ENCODE results near the gene HOXA3.
A peak's percentile ranks its signal among the peaks of the same experiment; 100 is the strongest.

Gene HOXA3

DNA sequence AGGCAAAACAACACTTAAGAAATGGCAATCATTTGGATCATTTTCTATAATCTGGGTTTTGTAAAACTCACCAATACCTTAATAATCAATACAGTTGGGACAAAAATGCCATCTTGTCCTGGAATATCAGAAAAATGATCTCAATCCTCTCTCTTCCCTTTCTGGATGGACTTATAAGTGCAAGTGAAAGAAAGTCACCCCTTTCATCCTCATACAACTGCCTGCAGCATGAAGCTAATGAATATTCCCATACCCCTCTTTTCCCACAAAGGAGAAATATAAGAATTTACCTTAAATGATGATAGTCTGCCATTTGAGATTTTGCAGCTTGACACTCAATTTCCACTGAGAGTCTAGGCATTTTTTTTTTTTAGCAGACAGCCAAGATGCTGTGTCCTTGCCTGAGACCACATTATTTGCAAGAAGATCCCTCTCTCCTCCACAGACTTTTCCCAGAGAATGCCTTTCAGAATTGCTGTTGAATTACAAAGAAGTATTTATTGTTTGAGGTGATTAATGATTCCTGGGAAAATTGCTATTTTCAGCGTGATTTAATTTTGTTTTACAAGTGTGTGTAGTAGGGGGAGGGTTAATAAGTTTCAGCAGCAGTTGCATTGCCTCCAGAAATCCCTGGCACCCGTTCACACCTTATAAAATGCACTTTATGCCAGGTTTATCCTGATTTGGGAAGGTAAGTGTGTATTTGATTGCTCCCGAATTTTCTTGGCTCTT, 25.6 kb downstream of the HOXA3 start:
- no peak for DNase-seq

DNA sequence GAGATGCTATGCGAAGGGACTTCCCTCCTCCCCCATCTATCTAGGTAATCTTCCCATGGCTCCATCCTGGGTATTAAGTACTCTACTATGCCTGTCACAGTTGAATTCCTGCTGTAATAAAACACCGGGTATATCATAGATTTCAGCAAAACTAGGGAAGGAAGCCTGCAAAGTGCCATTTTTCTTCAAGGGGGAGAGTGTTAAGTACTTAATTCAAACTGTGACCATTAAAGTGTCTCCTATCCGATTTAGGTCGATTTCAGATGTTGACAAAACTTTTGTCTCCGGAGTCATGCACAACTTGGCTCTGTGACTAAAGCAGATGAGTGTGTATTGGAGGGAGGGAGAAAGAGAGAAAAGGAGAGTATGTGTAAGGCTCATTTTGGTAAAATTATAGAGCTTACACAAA, 26.4 kb downstream of the HOXA3 start:
- DNase-seq = no peak

DNA sequence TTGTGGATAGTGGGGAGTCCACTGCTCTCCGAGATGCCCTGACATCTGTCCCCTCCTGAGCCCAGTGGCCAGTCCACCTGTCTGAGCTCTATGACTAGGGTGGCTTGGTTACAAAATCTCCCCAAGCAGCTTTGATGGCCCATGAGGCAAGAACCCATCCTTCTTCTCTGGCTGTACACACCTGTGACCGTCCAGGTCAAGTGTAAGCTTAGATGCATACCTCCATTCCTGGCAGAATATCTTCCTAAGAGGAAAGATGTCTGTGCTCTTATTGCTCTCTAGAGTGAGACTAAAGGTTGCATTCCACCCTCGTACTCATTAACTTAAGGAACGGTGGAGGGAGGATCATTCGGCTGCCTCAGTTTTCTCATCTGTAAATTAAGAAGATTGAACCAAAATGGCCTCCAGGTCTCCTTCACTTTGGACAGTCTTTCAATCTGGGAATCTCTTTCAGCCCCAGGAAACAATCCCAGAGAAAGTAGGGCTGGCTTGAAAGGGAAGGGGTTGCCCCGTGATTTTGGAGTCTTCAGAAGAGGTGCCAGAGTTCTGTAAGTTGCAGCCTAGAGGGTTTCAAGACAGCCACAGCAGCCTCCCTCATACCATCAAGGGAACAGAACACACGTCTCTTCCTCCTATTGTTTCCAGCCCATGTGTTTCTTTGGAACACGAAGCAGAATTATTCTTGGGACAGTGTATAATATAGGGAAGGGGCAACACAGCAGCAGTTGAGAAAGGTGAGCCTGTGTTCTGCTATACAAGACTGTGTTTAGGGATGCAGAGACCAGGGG, 27.3 kb downstream of the HOXA3 start:
- DNase-seq = no peak

DNA sequence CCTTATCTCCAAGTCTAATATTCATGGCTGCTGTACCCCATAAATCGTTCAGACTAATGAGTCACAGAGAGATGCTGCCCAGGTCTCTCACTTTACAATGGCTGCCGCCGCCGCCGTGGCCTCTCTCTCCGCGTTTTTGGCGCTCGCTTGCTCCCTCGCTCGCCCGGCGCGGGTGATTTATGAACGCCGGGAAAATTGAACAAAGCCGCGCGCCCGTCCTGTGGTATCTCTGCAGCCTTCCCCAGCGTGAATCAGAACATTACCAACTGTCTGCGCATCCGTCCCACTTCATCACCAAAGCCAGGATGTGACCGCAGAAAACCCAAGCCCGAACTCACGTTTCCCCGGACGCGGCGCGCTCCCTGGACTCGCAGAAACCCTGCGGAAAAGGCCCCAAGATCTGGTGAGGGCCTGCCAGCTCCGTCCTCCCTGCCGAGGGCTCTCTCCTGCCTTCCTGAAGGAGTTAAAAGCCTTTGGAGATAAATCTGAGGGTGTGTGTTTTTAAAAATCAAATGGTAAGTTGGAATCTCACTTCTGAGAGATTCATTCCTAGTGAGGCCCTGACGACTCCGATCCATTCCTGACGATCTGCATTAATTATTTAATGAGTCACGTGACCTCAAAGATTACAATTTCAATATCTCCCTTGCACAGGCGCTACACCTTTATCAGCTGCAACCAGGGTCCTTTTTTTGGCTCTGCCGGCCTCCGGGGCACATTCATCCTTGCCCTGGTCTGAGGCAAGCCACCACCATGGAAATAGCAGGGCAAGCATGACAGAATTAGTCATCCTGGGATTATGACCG, 28.1 kb downstream of the HOXA3 start:
- DNase-seq = peak; percentile 81

DNA sequence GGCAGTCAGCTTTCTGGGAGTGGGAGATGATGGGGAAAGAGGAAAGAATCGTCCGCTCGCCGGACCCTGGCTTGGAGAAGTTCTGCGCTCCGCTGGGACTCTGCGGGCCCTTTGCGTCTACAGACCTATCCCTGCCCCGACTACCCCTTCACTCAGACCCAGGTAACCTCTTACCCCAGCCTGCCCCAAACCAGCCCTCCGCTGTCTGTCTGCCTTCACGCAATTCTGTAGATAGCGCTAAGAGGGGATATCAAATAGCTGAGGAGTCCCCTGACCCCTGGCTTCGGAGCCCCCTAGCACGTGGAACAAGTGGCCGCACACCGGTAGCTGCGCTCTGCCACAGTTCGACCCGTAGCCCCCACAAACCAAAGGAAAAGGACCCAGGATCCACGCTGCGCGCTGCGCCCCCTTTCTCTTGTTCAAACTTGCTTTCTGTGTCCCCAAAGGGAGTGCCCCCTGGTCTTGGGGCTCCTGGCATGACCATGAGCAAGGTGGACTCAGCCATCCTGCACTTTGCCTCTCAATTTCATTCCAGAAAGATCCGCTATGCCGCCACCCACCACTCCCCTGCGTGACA, 28.8 kb downstream of the HOXA3 start:
- DNase-seq = no peak

DNA sequence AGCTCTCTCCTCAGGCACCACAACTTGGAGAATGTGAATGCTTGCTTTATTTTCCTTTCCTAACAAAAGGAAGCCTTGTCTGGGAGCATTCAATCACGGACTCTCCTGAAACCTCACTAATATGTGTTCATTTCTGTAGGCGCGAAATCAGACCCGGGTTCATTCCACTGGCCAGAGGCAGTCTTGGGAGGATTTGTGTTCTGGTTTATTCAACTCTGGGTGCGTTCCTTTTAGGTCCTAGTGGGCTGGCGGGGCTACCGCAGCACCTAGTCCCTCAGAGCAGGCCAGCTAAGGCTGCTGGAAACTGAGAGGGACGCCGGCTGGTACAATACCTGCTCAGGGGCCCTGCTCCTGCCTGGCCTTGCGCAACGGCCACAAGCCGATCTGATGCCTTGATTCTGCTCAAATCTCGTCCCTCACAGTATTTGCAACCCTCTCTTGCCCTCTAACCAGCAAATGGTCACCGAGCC, 29.3 kb downstream of the HOXA3 start:
- DNase-seq = no peak

DNA sequence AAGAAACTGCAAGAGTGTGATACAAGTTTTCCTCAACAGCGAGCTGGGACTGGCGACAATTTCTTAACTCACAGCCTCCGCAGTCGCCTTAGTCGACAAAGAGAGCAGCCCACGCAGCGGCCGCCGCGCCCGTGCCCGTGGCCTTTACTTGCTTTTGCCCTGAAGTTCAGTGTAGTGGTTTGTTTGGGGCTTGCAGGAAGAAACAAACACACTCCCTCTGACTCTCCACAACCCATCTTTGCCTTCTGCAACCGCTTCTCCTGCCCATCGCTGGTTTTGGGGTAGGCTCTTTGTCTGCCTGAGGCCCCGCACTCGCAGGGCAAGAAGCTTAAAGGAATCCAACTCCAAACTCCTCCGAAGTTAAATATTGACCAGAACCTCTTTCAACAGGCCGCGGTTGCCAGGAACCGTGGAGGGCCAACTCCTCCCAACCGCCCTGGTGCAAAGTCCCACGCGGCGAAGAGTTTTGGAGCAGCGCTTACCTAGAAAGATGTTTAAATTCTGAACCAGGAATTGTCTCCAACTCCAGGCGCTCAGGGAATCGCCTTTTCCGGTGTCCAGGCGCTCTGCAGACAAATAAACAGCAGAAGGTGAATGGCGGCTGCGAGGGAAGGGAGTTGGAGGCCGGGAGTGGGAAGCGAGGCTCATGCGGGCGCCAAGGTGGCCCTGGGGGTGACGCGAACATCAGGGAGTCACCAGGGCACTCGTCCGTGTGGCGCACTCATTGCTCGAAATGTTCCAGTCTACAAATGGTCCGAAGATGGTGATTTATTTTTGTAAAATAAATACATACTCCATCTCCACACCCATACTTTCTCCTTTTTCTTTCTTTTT, 30.1 kb downstream of the HOXA3 start:
- no peak for DNase-seq

DNA sequence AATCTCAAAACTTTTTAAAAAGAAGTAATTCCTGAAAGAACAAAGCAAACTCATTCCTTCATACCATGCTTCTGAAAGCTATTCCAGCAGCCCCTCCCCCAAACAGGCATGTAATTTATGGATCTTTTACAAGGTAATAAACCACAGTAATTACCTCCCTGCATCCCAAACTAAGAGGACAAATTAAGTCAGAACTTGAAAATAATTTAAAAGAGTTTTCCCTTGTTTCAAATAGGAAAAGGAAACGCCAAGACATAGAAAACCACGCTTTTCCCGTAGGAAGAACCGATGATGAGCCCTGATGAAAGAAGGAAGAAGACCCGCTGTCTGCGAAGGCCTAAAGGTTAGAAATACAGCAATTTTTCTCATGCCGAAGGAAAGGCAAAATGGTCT, 30.7 kb downstream of the HOXA3 start:
- no peak for DNase-seq

DNA sequence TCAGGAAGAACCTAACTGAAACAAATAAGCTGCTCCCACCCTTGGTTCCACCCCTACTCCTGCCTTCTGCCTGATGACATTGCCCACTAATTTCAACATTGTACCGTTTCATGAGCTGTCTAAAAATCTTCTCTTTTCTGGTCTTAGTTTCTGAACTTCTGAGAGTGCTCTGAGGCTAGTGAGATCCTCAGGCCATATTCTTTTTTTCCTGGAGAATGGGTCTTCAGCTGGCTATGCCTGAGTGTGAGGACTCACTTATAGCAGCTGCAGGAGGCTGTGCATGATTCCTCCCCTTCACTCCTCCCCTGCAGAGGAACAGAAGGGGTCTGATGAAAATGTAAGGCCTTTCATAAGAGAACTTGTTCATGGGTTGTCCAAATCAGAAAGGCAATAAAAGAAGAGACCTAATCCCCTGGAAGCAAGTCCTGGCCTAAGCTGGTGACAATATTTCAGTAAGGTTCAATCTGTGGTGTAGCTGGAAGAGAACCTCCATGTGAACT, 32.9 kb downstream of the HOXA3 start:
- DNase-seq = no peak

DNA sequence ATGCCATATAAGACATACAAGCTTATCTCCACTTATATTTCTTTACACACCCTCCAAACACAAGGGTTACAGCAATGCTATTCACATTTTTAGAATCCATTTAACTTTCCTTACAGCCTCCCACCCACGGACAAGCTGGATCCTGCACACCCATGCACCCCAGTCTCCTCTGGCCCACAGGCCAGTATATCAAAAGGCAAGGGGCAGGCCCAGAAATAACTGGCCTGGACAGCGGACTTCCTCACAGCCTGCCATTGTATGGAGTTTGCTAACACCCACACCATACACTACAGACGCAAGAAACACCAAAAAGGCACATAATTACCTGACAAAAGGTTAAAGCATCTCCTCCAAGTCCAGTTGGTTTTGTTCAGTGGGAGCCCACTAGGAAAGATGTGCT, 33.8 kb downstream of the HOXA3 start:
- no peak for DNase-seq

DNA sequence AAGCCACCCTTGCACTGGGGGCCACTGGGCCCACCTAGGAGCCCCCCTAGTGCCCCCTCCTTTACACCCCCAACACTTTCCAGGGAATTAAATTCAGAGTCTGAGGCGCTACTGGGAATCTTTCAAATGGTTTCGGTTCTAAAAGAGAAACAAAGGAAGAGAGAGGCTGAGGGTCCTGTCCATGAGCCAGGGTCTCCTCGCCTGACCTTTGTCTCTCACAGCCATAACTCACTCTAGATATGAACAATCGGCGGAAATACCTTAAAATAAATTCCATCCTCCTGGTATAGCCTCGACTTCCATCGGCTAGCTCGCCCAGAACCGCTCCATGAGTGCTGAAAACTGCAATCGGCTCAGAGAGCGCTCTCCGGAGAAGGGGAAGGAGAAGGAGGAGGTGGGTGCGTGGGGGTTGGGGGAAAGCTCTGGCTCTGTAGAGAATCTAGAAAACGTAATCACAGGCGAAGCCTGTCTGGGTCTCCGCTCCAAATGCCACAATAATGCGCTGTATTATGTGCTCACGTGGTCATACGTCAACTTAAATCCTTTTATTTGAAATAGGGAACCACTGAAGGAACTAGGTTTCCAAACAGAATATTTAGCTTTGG, 34.4 kb downstream of the HOXA3 start:
- DNase-seq = no peak

DNA sequence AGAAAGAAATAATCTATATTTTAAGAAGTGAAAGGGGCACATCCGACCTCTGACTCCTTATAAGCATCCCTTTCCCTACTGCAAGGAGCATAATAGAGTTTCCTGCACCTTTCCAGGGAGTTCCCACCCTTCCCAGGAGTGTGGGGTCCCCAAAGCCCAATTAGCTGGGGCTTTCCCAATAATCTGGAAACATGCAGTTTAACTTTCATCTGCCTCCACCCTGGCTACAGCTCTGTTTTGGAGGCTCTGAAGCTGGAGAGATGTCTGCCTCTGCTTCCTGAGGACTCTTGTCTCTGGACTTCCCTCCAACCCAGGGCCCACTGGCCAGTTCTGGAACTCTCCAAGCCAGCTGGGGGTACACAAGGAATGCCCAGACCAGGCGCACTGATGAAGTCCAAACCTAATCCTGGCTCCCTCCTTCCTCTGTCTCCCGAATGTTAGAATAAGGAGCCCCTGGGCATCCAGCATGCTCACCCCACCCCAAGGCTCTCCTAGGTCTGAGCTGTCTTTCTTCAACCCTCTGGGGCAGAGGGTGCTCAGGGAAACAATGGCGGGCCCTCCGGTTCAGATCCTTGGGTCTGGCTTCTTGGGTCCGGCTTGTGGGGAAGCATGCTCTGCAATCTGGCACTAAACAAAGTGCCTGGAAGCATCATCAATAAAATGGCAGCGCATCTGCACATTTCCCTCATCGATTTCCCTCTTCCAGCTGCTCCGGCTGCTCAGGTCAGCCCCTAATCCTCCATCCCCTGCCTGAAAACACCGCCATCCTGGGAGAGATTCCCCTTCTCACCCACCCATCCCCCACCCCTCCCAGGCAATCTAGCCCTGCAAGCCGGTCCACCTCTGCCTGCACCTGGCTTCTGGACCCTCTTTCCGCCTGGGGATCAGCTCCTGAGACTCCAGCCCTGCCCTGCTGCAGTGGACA, 35.2 kb downstream of the HOXA3 start:
- DNase-seq = no peak

DNA sequence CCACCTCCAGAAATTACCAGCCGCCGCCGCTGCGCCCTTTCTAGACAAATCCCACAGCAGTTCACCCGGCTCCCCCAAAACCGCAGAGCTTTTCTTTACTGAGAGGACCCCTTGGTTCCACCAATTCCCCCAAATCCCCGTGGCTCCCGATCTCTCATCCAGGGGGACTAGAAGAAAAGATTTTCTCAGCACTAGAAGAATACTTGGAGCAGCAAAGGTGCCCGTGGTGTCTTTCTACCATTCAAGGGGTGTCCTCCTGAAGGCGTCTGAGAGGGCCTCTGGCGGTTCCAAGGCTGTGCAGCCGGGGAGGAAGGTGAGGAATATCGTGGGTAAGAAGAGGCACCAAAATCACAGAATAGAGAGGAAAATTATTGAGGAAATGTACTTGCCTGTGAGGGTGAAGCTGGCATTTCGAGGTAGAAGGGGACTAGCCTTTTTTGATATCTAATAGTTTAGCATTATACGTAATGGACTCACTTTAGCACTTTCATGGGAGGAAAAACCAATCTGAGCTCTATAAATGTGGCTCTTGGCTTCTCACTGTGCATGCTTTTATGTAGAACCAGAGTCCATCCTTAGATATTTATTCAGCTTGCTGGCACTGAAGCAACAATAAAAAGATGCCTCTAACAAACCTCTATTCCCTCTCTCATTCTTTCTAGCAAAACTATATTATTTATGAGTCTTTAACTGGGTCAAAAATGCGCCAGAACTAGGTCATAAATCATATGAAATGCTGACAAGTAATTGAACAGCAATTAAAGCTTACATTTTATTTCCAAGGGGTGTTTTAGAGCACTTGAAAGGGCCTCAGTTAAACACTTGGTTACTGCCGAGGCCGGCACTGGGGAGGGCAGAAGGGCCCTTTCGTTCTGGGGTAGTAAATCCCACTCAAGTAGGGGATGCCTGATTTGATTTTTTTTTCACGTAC, 36.1 kb downstream of the HOXA3 start:
- no peak for DNase-seq

DNA sequence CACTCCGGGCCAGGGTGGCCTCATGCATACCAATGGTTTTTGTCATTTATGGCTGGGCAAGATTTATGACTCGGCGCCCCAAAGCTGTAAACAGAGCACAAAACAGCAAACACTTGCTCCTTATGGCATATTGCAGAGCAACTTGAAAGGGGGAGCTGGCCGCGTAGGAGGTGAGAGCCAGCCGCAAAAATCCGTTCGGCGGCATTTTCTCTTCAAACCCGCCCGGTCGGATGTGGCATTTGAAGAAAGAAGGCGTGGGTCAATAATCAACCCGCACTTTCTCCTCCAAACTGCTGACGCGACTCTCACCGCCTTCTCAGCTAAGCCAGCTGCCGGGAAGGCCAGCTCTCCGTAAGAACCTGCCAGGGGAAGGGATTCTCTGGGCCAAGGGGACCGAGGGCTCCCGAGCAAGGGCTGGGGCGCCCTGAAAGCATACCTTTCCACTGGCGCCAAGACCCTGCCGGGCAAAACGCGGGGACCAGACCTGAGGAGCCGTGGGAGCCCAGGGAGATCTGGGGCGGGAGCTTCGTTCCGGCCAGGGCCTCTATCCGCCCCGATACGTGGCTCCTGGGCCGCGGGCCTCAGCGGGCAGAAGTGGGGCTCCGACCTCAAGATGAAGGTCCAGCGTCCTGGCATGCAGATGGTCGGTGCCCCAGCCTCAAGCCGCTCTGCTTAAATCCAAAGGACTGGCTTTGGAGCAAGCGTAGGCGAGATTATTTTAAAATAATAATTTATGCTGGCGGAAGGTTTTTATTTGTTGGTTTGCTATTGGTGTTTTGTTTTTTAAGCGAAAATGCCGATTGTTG, 37.0 kb downstream of the HOXA3 start:
- DNase-seq = no peak

DNA sequence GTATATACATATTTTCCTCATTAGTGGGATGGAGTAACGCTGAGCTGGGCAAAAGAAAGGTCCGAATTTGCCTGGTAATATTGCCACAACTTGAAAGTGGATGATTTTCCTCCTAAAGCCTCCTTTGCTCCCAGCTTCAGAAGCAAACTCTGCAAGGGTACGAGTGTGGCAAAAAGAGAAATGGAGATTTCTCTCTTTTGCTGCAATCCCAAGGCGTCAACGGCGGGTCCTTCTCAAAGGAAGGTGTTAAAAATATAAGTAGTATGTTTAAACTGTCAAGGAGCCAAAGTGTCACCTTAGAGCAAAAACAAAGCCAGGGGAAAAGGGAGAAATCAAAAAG, 37.5 kb downstream of the HOXA3 start:
- DNase-seq = no peak

DNA sequence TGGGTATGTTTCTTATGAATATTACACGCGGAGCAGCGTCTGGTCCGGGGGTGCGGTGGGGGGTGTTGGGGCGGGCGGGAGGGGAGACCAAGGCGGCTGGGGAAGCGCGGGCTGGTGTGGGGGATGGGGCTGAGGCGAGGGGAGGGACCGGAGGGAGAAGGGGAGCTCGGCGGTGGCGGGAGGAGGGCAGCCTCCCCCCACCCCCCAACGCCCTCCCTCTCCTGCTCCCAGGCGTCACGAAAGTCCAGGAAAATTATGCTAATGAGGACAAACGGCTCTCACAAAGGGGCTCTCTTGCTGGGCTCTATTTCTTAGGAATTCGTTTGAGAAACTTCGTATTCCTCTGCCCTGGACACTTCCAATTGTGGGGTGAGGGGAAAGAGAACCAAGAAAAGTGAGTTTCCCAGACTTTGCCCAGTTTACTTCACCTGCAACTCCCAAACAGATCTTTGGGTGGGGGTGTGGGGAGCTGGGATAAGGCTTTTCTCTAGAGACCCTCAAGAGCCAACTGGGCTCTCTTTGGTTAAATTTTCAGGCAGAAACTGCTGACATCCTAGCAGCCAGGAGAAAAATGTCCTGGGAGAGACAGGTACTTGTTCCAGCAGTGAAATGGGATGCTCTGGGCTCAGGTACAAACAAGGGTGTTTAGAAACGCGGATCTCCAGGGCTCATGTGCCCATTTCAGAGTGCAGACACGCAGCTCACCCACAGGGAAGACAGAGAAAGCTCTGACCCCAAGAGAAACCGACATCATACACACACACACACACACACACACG, 38.2 kb downstream of the HOXA3 start:
- DNase-seq = no peak
